H1 (cell line): ENCODE data around the gene FGD5. TPM values are rescaled to one million over a fixed set of nuclear protein-coding genes. Genes with fewer than 3 reads are reported as not detected.

Experiments
- CTCF ChIA-PET: fragments of 300-600 bp; sonication (Branson Sonifier 250); formaldehyde crosslinking; loops from one replicate; lab custom pipeline; 2021; ENCODE audit not compliant: partially characterized antibody; lab: Charles Lee
- POLR2A ChIA-PET: fragments of 300-600 bp; sonication (Branson Sonifier 250); formaldehyde crosslinking; loops from one replicate; lab custom pipeline; 2021; ENCODE audit warnings: inconsistent platforms; ENCODE audit not compliant: partially characterized antibody; lab: Charles Lee
- DNase-seq, 2 experiments: peaks; one replicate each; pipeline versions ENCODE4 v3.0.0 to v3.0.0-alpha.2; 2010 to 2022; ENCODE audit warnings: low spot score in 2 of 2, low read depth in 1 of 2, mixed read lengths in 1 of 2
- FAIRE-seq: peaks from 2 replicates; lab custom pipeline; 2011; peaks lifted over from hg19 to GRCh38; lab: Jason Lieb, UNC
- H2AFZ ChIP-seq: 2 replicates; pipeline ENCODE4 v1.8.1; 2012; ENCODE audit warnings: low read length, inconsistent platforms
- H2AK5ac ChIP-seq: 2 replicates; pipeline ENCODE4 v1.6.1; 2013; ENCODE audit warnings: low read depth, low read length
- H2BK120ac ChIP-seq: replicated peaks from 2 replicates; pipeline ENCODE3; 2013; ENCODE audit warnings: low read depth, low read length, inconsistent platforms
- H2BK12ac ChIP-seq: 2 replicates; pipeline ENCODE4 v1.6.1; 2013; ENCODE audit warnings: low read depth, low read length
- H2BK15ac ChIP-seq: 2 replicates; pipeline ENCODE4 v1.6.1; 2013; ENCODE audit warnings: low read length
- H2BK20ac ChIP-seq: 2 replicates; pipeline ENCODE4 v1.6.1; 2013; ENCODE audit warnings: low read length
- H2BK5ac ChIP-seq: 2 replicates; pipeline ENCODE4 v1.6.1; 2013; ENCODE audit warnings: low read depth, low read length
- H3K14ac ChIP-seq: 2 replicates; pipeline ENCODE4 v1.6.1; 2013; ENCODE audit warnings: inconsistent platforms; ENCODE audit not compliant: insufficient read length
- H3K18ac ChIP-seq: 2 replicates; pipeline ENCODE4 v1.6.1; 2013; ENCODE audit warnings: low read length; ENCODE audit errors: extremely low read depth
- H3K23ac ChIP-seq: 2 replicates; pipeline ENCODE4 v1.6.1; 2013; ENCODE audit warnings: inconsistent platforms; ENCODE audit not compliant: insufficient read length
- H3K23me2 ChIP-seq: 2 replicates; pipeline ENCODE4 v1.6.1; 2013; ENCODE audit warnings: low read depth, low read length
- H3K27ac ChIP-seq: 2 replicates; pipeline ENCODE4 v1.6.1; 2011; ENCODE audit warnings: low read depth, low read length, inconsistent platforms
- H3K27me3 ChIP-seq, 4 experiments: replicated peaks in 1 of 4; 1 replicate in 1 of 4; 2 replicates in 3 of 4; pipeline versions ENCODE4 v1.6.1 to v1.8.1; 2011 to 2013; ENCODE audit warnings: low read length in 3 of 4, mild to moderate bottlenecking in 3 of 4, inconsistent platforms in 2 of 4, mixed read lengths in 2 of 4, moderate library complexity in 1 of 4; ENCODE audit not compliant: control insufficient read depth in 3 of 4, insufficient read depth in 3 of 4; ENCODE audit errors: extremely low read depth in 1 of 4
- H3K36me3 ChIP-seq, 4 experiments: 2 replicates each; pipeline versions ENCODE4 v1.6.1 to v1.8.1; 2011 to 2013; ENCODE audit warnings: mild to moderate bottlenecking in 4 of 4, low read length in 3 of 4, moderate library complexity in 2 of 4, control low read depth in 1 of 4, inconsistent platforms in 1 of 4; ENCODE audit not compliant: insufficient read depth in 4 of 4, control insufficient read depth in 2 of 4
- H3K4ac ChIP-seq: replicated peaks from 2 replicates; pipeline ENCODE3; 2013; ENCODE audit warnings: low read length, low read depth, mixed read lengths, inconsistent platforms; ENCODE audit not compliant: insufficient read length
- H3K4me1 ChIP-seq, 4 experiments: replicated peaks in 1 of 4; 1 replicate in 1 of 4; 2 replicates in 3 of 4; pipeline versions ENCODE4 v1.6.1 to v1.8.1; 2011 to 2013; ENCODE audit warnings: low read length in 3 of 4, inconsistent platforms in 2 of 4, mixed read lengths in 1 of 4; ENCODE audit not compliant: insufficient read depth in 4 of 4, control insufficient read depth in 3 of 4
- H3K4me2 ChIP-seq, 2 experiments: 2 replicates each; pipeline versions ENCODE4 v1.6.1 to v1.8.1; 2011 to 2013; ENCODE audit warnings: low read depth in 2 of 2, low read length in 2 of 2, control low read depth in 1 of 2, inconsistent platforms in 1 of 2, mild to moderate bottlenecking in 1 of 2; ENCODE audit not compliant: insufficient read depth in 1 of 2
- H3K4me3 ChIP-seq, 4 experiments: fragments of 200-600, 300-600 bp in 1 of 4; sonication (generic), shearing (Covaris generic), sonication (Bioruptor Twin) in 1 of 4; 2 replicates each; pipeline versions ENCODE4 v1.5.1 to v1.8.1; 2011 to 2016; ENCODE audit warnings: low read length in 4 of 4, low read depth in 3 of 4, control low read depth in 2 of 4, inconsistent platforms in 2 of 4, mild to moderate bottlenecking in 2 of 4, mixed read lengths in 1 of 4, moderate library complexity in 1 of 4; ENCODE audit not compliant: insufficient read depth in 2 of 4; ENCODE audit errors: extremely low read depth in 1 of 4
- H3K56ac ChIP-seq: replicated peaks from 2 replicates; pipeline ENCODE3; 2013; ENCODE audit warnings: low read depth, mild to moderate bottlenecking, mixed read lengths, low read length, inconsistent platforms; ENCODE audit not compliant: insufficient read length
- H3K79me1 ChIP-seq: 2 replicates; pipeline ENCODE4 v1.6.1; 2013; ENCODE audit warnings: low read depth, low read length, control low read depth
- H3K79me2 ChIP-seq, 2 experiments: 2 replicates each; pipeline versions ENCODE4 v1.6.1 to v1.8.1; 2012 to 2013; ENCODE audit warnings: low read length in 2 of 2, mild to moderate bottlenecking in 2 of 2, inconsistent platforms in 1 of 2; ENCODE audit not compliant: insufficient read depth in 2 of 2, control insufficient read depth in 1 of 2
- H3K9ac ChIP-seq, 4 experiments: replicated peaks in 1 of 4; 1 replicate in 1 of 4; 2 replicates in 3 of 4; pipeline versions ENCODE4 v1.6.1 to v1.8.1; 2011 to 2013; ENCODE audit warnings: low read depth in 3 of 4, low read length in 3 of 4, control low read depth in 2 of 4, mild to moderate bottlenecking in 2 of 4, moderate library complexity in 2 of 4, inconsistent platforms in 1 of 4; ENCODE audit errors: extremely low read depth in 1 of 4
- H3K9me3 ChIP-seq, 2 experiments: 2 replicates each; pipeline versions ENCODE4 v1.6.1 to v1.8.1; 2012 to 2013; ENCODE audit warnings: mild to moderate bottlenecking in 2 of 2, moderate library complexity in 2 of 2, control low read depth in 1 of 2, inconsistent platforms in 1 of 2, low read depth in 1 of 2, low read length in 1 of 2, mixed read lengths in 1 of 2; ENCODE audit not compliant: insufficient read depth in 2 of 2
- H4K20me1 ChIP-seq, 2 experiments: replicated peaks in 1 of 2; 2 replicates each; pipeline versions ENCODE3 to v1.8.1; 2011 to 2013; ENCODE audit warnings: inconsistent platforms in 2 of 2, low read length in 2 of 2, mild to moderate bottlenecking in 1 of 2; ENCODE audit not compliant: insufficient read depth in 2 of 2, control insufficient read depth in 1 of 2
- H4K5ac ChIP-seq: 2 replicates; pipeline ENCODE4 v1.6.1; 2013; ENCODE audit warnings: low read length, low read depth, mixed read lengths, inconsistent platforms; ENCODE audit not compliant: insufficient read length
- H4K8ac ChIP-seq: 2 replicates; pipeline ENCODE4 v1.8.0; 2013; ENCODE audit warnings: mild to moderate bottlenecking, moderate library complexity, low read length, inconsistent platforms; ENCODE audit not compliant: insufficient read depth; ENCODE audit errors: extremely low read depth
- H4K91ac ChIP-seq: replicated peaks from 2 replicates; pipeline ENCODE3; 2013; ENCODE audit warnings: low read length, mixed read lengths, inconsistent platforms; ENCODE audit not compliant: insufficient read length
- POU5F1 ChIP-seq: IDR thresholded peaks from 2 replicates; pipeline ENCODE4 v1.6.1; 2011; ENCODE audit warnings: low read depth, mild to moderate bottlenecking, low read length, moderate library complexity
- WGBS, 2 experiments: shearing (Covaris generic) in 1 of 2; methylation state at CpG; one replicate each; pipeline versions ENCODE4 v1.1.6 to v1.1.7; 2013 to 2015; ENCODE audit warnings: low lambda C conversion rate in 2 of 2, mixed read lengths in 2 of 2, inconsistent platforms in 1 of 2, low coverage in 1 of 2, missing lambda C conversion rate in 1 of 2; ENCODE audit not compliant: insufficient replicate concordance in 2 of 2, insufficient coverage in 1 of 2, insufficient read length in 1 of 2; ENCODE audit errors: extremely low coverage in 1 of 2, missing lambda C conversion rate in 1 of 2; 5-methylcytosine and 5-hydroxymethylcytosine counted together
- polyA plus RNA-seq, 7 experiments: library from polyadenylated mRNA; depleted of rRNA in 3 of 7; stranded (reverse) in 5 of 7; unstranded in 2 of 7; fragments of >200 nt in 5 of 7; fragments of 200-250 nt in 2 of 7; gene quantifications; 1 replicate in 5 of 7; 2 replicates in 1 of 7; 4 replicates in 1 of 7; pipeline versions ENCODE4 v1.2.1 to v1.2.3, GENCODE V29; 2011 to 2013; ENCODE audit warnings: missing spikeins in 2 of 7, mixed read lengths in 2 of 7
- total RNA-seq: library from RNA; stranded (reverse); fragmentation: NEBNext Ultra II Directional; extraction: Animal tissue kit (Norgen Biotek cat#: 25700); gene quantifications from 2 replicates; pipeline ENCODE4 v1.2.1, GENCODE V29; 2021

The FGD5 gene
- total and polyA plus RNA-seq, 2 of the 8 experiments (the other 6 are each of a cell fraction or from before 2014, with no cell fraction given), result 4.7 to 14.3 TPM

GRCh38 chr3:14872706-14873105 is 53.9 kb downstream of the FGD5 start:
- Histone ChIP-seq H4K91ac (no peak overlapping the region), H2BK15ac (no peak overlapping the region), H3K4ac (no peak overlapping the region), H2BK5ac (no peak overlapping the region), H3K4me1 (peaks cover 0 to 8% (median 4%) of the 10 kb centered on the region in 4 experiments; a peak in 3 of 7 replicates), H4K8ac (no peak overlapping the region), H2AFZ (no peak overlapping the region), H3K4me2 (no peak overlapping the region), H2AK5ac (no peak overlapping the region), H2BK120ac (no peak overlapping the region), H3K18ac (no peak overlapping the region), H3K4me3 (no peak overlapping the region), H3K56ac (no peak overlapping the region), H3K9me3 (no peaks in the 10 kb centered on the region), H4K20me1 (no peaks in the 10 kb centered on the region), H3K27me3 (no peaks in the 10 kb centered on the region), H2BK20ac (no peak overlapping the region), H4K5ac (no peak overlapping the region), H3K36me3 (no peaks in the 10 kb centered on the region), H2BK12ac (no peak overlapping the region), H3K9ac (no peak overlapping the region), H3K27ac (no peak overlapping the region), H3K79me1 (no peaks in the 10 kb centered on the region; the same call in none of the 2 replicates), H3K23ac (no peak overlapping the region), H3K79me2 (no peaks in the 10 kb centered on the region), H3K23me2 (no peaks in the 10 kb centered on the region), H3K14ac (no peak overlapping the region)
- CTCF ChIA-PET, result interaction anchor here (1.0 to 7.9 kb wide), 4 partner anchors 10 to 28 kb away, joined by 3 to 50 read pairs (median 4); no protein-coding TSS in a partner anchor
- 91% methylated on average over 4 of the region's 4 CpGs; no CpG with 5 or more reads in 1 of the 2 experiments for whole genome bisulfite sequencing, 2 experiments
- no peak for TF ChIP-seq POU5F1
- POLR2A ChIA-PET, result no interaction called here
- no peak for DNase-seq
- FAIRE-seq, result no peak
